DND-41 (cell line): Measurements from ENCODE around the gene TMEM94.

Experiments used
- ATAC-seq: fragments of 200-7000 bp; cut with Tn5 transposase; 3 replicates; pipeline ENCODE4 v1.9.1; 2021; ENCODE audit warnings: low read depth; ENCODE audit not compliant: insufficient read depth
- DNase-seq: peaks from one replicate; pipeline ENCODE4 v3.0.0-alpha.2; 2020
- H2AFZ ChIP-seq: 2 replicates; pipeline ENCODE4 v1.6.0; 2012; ENCODE audit warnings: low read depth, low read length
- H3K27ac ChIP-seq: 2 replicates; pipeline ENCODE4 v1.5.1; 2012; ENCODE audit warnings: low read length, inconsistent platforms
- H3K27me3 ChIP-seq: fragments of 200-600 bp; sonication (generic); 2 replicates; pipeline ENCODE4 v1.6.0; 2012; ENCODE audit warnings: low read length, mild to moderate bottlenecking, inconsistent platforms; ENCODE audit not compliant: insufficient read depth, poor library complexity
- H3K36me3 ChIP-seq: 2 replicates; pipeline ENCODE4 v1.5.1; 2012; ENCODE audit warnings: low read length, inconsistent platforms; ENCODE audit not compliant: insufficient read depth
- H3K4me1 ChIP-seq: 2 replicates; pipeline ENCODE4 v1.5.1; 2012; ENCODE audit warnings: mild to moderate bottlenecking, low read length; ENCODE audit not compliant: insufficient read depth
- H3K4me2 ChIP-seq: 2 replicates; pipeline ENCODE4 v1.6.0; 2012; ENCODE audit warnings: mild to moderate bottlenecking, moderate library complexity, low read length, inconsistent platforms; ENCODE audit not compliant: insufficient read depth
- H3K4me3 ChIP-seq, 2 experiments: fragments of 200-600 bp in 1 of 2; shearing (Covaris generic) in 1 of 2; 2 replicates each; pipeline ENCODE4 v1.5.1; 2012 to 2016; ENCODE audit warnings: inconsistent platforms in 2 of 2, low read length in 2 of 2, mild to moderate bottlenecking in 2 of 2, low read depth in 1 of 2, moderate library complexity in 1 of 2
- H3K79me2 ChIP-seq: 2 replicates; pipeline ENCODE4 v1.6.0; 2012; ENCODE audit warnings: low read length, inconsistent platforms; ENCODE audit not compliant: insufficient read depth
- H3K9ac ChIP-seq: 2 replicates; pipeline ENCODE4 v1.6.0; 2012; ENCODE audit warnings: low read depth, mild to moderate bottlenecking, inconsistent platforms, low read length, moderate library complexity
- H3K9me3 ChIP-seq: 2 replicates; pipeline ENCODE4 v1.5.1; 2012; ENCODE audit warnings: low read length, moderate library complexity, mild to moderate bottlenecking, inconsistent platforms; ENCODE audit not compliant: insufficient read depth, severe bottlenecking
- H4K20me1 ChIP-seq: 2 replicates; pipeline ENCODE4 v1.6.0; 2012; ENCODE audit warnings: low read length; ENCODE audit not compliant: insufficient read depth
- EZH2 ChIP-seq: IDR thresholded peaks from 3 replicates; pipeline ENCODE4 v1.6.1; 2012; ENCODE audit warnings: borderline replicate concordance, low read depth, mild to moderate bottlenecking, moderate library complexity, low read length, inconsistent platforms; ENCODE audit not compliant: severe bottlenecking
- TF ChIP-seq, protein P1 (sequence below): IDR thresholded peaks from 2 replicates; pipeline ENCODE4 v1.5.1; 2012; ENCODE audit warnings: borderline replicate concordance, low read length, moderate library complexity, mild to moderate bottlenecking; ENCODE audit not compliant: poor library complexity, severe bottlenecking; ENCODE audit errors: extremely low read depth

The TMEM94 gene

DNA sequence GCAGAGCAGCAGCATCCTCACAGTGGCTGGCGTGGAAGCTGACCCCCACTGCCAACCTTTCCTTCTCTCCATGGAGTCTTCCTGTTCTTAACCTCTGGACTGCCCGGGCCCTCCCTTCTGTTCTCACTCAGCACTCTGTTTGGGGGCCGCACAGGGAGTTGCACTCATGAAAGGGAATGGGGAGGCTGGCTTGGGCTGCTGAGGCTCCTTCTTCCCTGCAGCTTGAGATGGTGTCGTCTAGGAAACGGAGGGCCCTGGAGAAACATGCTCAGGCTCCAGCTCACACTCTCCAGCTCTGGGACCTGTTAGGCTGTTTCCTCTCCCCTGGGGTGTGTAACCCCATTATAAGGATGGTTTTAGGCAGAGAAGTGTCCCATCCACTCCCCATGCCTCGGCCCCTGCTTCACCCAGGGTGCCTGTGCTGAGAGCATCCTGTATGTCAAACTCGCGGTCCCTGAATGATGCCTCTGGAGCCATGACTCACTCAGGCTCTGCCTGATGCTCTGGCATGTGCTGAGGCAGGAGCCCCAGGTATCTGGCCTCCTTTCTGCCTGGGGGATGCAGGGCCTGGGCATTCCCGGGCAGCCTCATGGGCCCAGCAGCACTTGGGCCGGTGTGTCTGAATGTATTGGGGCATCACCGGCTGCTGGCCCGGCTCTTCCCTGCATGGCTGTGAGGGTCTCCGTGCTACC lies 18.9 kb downstream of the TMEM94 start:
- Histone ChIP-seq H3K4me1 (no peaks in the 10 kb centered on the region), H3K4me3 (no peak overlapping the region), H3K27me3 (no peaks in the 10 kb centered on the region), H2AFZ (no peak overlapping the region), H3K9ac (no peak overlapping the region), H3K9me3 (no peaks in the 10 kb centered on the region), H3K4me2 (no peak overlapping the region), H3K36me3 (peaks cover 57% of the 10 kb centered on the region), H3K79me2 (peaks cover 34% of the 10 kb centered on the region), H4K20me1 (peaks cover 11% of the 10 kb centered on the region; the same call in 1 of the 2 replicates), H3K27ac (no peak overlapping the region)
- DNase-seq (no peak), ATAC-seq (no peak)
- TF ChIP-seq EZH2, result no peak
- TF ChIP-seq, protein P1, sequence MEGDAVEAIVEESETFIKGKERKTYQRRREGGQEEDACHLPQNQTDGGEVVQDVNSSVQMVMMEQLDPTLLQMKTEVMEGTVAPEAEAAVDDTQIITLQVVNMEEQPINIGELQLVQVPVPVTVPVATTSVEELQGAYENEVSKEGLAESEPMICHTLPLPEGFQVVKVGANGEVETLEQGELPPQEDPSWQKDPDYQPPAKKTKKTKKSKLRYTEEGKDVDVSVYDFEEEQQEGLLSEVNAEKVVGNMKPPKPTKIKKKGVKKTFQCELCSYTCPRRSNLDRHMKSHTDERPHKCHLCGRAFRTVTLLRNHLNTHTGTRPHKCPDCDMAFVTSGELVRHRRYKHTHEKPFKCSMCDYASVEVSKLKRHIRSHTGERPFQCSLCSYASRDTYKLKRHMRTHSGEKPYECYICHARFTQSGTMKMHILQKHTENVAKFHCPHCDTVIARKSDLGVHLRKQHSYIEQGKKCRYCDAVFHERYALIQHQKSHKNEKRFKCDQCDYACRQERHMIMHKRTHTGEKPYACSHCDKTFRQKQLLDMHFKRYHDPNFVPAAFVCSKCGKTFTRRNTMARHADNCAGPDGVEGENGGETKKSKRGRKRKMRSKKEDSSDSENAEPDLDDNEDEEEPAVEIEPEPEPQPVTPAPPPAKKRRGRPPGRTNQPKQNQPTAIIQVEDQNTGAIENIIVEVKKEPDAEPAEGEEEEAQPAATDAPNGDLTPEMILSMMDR, result no peak

DNA sequence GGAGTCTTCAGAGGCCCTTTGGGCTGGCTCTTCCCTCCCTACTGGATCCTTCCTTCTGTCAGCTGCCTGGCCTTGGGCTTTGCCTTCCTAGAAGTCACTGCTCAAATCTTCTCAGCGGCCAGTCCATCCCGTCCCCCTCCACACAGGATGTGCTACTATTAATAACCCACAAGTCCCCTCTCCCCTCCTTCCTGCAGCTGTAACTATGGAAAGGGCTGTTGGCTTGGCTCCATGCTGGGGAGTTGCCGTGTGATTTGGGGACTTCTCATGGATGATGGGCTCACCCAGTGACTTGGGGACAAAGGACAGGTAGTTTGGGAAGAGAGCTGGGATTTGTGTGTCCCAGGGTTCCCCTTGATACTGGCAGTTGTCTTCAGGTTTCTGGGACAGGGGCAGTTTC lies 19.4 kb downstream of the TMEM94 start:
- Histone ChIP-seq H3K79me2 (peaks cover 39% of the 10 kb centered on the region), H3K27me3 (no peaks in the 10 kb centered on the region), H2AFZ (no peak overlapping the region), H3K4me1 (no peaks in the 10 kb centered on the region), H3K9me3 (no peaks in the 10 kb centered on the region), H3K36me3 (peaks cover 58% of the 10 kb centered on the region), H3K4me2 (no peak overlapping the region), H3K9ac (no peak overlapping the region), H4K20me1 (peaks cover 16% of the 10 kb centered on the region; the same call in 1 of the 2 replicates), H3K27ac (no peak overlapping the region), H3K4me3 (no peak overlapping the region)
- DNase-seq (no peak), ATAC-seq (no peak)
- no peak for TF ChIP-seq EZH2
- TF ChIP-seq, protein P1, result no peak

DNA sequence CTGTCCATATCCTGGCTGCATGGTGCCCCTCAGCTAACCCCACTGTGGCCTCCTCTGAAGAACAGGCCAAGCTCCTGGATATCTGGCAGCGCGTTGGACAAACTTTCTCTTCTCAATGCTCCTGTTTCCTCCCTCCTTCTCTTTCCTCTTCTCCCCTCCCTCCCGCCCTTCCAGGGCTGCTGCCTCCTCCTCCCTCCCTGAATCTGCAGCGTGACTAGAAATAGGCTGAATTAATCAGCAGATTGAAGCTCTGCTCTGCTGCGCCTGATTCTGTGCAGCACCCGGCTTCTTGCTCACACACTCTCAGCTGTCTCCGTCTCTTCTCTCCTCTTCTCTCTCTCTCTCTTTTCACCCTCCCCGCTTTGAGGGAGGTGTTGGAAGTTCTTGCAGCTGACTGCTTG lies 19.8 kb downstream of the TMEM94 start:
- Histone ChIP-seq H3K27ac (no peak overlapping the region), H3K4me3 (no peak overlapping the region), H3K36me3 (peaks cover 56% of the 10 kb centered on the region), H3K27me3 (no peaks in the 10 kb centered on the region), H4K20me1 (peaks cover 21% of the 10 kb centered on the region; the same call in 1 of the 2 replicates), H2AFZ (no peak overlapping the region), H3K4me2 (no peak overlapping the region), H3K9me3 (no peaks in the 10 kb centered on the region), H3K4me1 (no peaks in the 10 kb centered on the region), H3K79me2 (peaks cover 43% of the 10 kb centered on the region), H3K9ac (no peak overlapping the region)
- no peak for DNase-seq
- no peak for ATAC-seq
- no peak for TF ChIP-seq EZH2
- TF ChIP-seq, protein P1, result no peak
